HS-5 (cell line): ENCODE measurements around the gene INPP5D.

Source experiments
- DNase-seq: peaks from one replicate; pipeline ENCODE4 v3.0.0-alpha.2; 2012; ENCODE audit warnings: low read depth

INPP5D gene

DNA sequence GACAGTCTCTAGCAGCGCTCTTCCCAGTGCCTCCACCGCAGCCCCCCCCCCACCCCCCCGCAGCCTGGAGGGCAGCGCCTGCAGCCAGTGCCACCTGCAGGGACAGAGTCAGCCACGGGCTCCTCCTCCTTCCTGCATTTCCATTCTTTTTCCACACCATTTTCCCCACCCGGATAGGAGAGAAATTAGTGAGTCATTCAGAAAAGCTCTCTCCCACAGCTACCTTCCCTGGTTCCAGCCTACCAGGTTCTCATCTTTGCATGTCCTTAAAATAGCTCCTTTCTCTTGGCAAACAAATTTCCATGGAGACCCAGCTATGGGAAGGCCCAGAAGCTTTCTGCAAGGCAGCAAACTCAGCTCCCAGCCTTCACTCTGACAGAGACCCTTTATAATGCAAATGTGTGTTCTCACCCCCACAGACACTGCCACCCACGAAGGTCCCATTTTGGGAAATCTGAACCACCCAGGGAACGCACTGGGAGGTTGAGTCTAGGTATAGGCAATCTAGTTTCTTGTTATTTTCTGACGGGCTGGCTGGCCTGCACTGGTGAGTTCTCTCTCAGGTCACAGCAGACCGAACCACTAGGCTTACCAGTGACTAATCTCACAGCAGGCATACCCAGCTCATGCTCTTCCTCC, 149.5 kb downstream of the INPP5D start:
- DNase-seq = no peak

DNA sequence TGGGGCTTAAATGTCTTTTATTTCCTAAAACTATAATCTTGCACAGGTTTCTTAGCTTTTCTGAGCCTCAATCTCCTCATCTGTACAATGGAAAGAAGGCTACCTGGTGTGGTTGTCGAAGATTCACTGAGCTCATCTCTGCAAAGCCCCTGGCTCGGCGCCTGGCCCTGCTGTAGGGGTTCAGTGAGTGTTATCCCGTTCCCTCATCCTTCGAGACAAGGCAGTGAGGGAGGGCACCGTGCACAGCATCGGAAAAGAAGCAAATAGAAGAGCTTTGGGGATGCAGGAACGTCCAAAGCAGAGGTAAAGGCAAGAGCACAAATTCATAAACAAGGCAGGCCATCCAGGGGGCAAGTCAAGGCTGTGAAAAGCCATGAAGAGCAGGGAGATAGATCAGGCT, 150.1 kb downstream of the INPP5D start:
- no peak for DNase-seq

DNA sequence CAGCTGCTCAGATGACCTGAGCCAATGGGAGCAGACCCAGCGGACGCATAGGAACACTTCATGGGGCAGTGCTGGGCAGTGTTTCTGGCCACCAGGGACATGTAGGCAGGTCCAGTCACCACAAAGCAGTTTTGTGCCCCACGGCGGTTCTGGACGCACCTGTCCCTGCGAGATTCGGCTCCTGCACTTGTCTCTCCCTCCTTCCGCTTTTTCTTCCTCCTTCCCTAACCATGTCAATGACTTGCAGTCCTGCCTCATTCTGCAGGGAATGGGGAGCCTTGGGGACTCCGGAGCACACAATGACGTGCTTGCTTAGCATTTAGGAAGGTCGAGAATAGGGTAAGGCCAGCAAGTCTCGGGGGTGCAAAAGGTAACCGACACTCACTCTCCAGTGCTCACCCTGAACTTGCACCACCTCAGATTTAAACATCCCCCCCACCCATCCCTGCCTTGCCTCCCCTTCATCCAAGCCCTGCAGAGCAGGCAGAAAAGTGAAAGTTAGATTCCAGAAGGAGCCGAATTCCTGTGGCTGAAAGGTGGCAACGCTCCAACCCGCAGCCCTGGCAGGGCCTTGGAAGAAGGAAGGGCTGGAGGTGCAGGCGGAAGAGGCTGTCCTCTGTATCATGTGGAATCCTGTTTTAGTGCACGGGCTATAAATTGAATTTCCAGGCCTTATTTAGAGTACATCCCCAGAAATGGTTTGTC, 150.9 kb downstream of the INPP5D start:
- DNase-seq = peak; percentile 74

DNA sequence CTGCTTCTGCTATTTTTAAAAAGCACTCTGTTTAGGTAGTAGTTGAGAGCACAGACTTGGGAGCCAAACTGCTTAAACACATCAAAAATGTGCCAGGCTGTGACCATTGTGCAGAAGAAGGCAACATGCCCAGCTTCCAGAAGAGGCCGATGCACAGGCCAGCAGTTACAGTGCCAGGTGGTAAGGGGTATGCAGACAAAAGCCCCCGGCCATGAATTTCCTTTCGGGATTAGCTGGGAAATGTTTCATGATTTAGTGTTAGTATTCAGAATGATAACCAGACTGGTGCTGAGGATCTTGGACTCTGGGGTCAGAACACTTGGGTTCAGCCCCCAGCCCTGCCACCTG, 151.4 kb downstream of the INPP5D start:
- DNase-seq = no peak

DNA sequence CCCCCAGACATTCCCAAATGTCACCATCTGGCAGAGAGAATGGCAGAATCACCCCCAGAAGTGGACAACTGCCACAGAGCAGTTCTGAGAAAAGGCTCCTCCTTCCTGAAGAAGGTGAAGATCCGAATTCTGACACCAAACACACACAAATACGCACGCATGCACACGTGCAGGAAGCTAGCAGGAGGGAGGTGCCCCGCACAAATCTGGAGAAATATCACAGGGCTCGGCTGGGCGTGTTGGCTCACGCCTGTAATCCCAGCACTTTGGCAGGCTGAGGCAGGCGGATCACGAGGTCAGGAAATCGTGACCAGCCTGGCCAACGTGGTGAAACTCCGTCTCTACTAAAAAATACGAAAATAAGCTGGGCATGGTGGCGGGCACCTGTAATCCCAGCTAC, 152.9 kb downstream of the INPP5D start:
- DNase-seq = no peak

DNA sequence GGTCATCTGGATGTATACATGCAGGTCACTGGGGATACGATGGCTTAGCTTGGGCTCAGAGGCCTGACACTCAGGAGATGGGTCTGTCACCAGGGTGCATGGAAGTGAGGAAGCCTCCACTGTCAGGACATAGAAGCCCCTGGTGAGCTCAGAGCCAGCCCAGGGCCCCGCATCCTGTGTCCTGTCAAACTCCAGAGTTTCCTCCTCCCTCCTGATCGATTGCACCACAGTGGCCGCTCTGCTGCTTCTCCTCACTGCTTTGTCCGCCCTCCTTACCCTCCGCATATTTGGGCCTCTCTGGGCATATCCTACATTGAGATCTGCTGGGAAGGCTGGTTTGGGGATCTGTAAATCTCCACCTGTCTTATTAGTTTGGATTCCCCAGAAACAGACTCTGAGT, 153.8 kb downstream of the INPP5D start:
- DNase-seq = no peak

DNA sequence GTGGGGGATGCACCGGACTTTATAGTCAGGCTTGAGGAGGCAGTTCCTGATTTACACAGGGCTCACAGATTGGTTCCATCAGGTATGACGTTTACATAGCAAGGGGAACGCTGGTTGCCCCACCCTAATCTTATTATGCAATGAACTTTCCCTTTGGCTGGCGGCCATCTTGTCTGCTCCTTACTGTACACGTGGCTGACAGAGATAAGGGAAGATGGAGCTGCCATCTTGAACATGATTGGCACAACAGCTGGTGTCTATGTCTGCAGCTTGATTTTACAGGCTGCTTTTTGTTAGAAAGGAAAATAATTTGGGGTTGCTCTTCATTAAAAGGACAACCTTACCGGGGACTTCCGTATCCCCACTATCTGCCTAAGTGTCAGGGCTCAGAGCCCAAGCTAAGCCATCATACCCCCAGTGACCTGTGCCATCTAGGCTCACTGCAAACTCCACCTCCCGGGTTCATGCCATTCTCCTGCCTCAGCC, 157.8 kb downstream of the INPP5D start:
- no peak for DNase-seq

DNA sequence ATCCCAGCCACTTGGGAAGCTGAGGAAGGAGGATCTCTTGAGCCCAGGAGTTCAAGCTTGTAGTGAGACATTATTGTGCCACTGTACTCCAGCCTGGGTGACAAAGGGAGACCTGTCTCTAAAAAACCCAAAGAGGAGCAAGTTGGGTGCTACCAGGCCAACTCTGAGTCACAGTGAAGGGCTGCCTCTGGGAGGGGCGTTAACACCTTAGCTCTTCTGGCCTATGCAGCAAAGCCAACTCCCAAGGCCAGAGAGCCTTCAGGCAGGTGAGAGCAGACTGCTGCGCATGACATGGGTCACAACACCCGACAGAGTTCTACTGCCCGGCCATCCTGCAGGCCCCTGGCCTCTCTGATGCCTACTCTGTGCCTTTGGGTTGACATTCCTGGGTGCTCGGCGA, 158.7 kb downstream of the INPP5D start:
- DNase-seq = no peak

DNA sequence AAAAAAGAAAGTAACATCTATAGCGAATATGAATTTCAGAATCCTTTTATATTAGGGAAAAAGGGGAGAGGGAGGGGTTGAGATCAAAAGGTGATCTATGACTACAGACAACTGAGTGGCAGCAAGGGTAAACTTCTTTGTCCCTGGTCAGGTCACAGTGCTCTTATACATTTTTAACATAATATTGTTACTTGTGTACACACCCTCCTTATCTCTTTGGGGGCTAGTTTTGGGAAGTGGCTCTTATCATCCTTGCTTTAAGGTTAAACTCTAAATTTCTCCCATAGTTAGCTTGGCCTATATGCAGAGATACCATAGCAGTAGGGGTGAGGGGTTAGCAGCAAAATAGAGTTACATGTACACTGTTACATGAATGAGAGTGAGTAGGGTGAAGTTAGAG, 159.7 kb downstream of the INPP5D start:
- no peak for DNase-seq

DNA sequence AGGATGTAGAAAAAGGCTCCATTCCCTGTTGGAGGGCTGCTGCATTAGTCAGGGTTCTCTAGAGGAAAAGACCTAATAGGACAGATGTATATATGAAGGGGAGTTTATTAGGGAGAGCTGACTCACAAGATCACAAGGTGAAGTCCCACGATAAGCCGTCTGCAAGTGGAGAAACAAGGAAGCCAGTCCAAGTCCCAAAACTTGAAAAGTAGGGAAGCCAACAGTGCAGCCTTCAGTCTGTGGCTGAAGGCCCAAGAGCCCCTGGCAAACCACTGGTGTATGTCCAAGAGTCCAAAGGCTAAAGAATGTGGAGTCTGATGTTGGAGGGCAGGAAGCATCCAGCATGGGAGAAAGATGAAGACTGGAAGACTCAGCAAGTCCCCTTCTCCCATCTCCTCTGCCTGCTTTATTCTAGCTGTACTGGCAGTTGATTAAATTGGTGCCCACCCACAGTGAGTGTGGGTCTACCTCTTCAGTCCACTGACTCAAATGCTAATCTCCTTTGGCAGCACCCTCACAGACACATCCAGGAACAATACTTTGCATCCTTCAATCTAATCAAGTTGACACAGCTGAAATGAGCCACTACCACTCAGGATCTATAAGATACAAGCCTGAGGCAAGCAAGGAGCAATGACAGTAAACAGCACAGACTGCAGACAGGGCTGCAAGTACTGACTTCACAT, 161.4 kb downstream of the INPP5D start:
- DNase-seq = no peak

DNA sequence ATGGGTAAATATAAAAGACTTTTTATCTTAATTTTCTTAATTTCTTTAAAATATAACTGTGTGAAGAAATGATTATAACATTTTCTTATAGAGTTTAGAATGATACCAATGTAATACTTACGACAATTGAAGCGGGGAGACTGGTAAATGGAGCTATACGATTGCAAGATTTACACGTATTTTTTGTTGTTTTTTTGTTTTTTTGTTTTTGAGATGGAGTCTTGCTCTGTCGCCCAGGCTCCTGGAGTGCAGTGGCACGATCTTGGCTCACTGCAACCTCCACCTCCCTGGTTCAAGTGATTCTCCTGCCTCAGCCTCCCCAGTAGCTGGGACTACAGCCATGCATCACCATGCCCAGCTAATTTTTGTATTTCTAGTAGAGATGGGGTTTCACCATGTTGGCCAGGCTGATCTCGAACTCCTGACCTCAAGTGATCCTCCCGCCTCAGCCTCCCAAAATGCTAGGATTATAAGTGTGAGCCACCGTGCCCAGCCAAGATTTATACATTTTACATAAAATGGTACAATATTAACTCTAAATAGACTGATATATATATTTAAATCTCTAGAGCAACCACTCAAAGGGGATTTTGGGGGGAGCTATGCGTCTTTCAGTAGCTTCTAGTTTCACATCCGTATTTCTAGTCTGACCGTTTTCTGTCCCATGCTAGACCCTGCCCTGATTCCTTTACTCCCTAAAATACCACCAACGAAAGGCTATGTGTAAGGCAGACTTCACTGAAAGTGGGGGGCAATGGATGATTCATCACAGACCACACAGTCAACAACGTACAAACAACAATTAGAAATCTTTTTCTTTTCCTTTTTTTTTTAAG, 163.1 kb downstream of the INPP5D start:
- DNase-seq = no peak

DNA sequence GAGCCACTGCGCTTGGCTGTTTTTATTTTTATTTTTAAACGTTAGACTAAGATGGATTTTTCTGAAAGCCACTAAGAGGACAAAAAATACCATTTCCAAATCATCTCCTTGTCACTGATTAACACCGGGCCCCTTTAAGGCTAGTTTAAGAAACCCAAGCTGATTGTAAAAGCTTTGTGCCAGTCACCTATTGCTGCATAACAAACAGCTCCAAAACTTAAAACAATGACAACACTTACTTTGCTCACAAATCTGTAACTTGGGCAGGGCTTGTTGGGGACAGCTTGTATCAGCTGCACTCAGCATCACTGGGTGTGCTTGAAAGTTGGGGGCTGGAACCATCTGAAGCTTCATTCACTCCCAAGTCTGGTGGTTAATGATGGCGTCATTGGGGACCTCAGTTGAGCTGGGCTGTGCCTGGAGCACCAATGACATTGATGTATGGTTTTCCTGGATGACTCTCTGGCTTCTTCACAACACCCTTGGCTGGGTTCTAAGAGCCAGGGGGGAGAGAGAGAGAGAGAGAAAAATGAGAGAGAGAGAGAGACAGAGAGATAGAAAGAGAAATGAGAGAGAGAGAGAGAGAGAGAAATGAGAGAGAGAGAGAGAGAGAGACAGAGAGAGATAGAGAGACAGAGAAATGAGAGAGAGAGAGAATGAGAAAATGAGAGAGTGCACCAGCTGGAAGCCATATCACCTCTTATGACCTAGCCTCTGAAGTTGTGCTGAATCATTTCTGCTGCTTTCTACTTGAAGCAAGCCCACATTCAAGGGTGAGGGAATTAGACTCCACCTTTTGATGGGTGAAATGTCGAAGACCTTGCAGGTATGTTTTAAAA, 165.3 kb downstream of the INPP5D start:
- DNase-seq = no peak

DNA sequence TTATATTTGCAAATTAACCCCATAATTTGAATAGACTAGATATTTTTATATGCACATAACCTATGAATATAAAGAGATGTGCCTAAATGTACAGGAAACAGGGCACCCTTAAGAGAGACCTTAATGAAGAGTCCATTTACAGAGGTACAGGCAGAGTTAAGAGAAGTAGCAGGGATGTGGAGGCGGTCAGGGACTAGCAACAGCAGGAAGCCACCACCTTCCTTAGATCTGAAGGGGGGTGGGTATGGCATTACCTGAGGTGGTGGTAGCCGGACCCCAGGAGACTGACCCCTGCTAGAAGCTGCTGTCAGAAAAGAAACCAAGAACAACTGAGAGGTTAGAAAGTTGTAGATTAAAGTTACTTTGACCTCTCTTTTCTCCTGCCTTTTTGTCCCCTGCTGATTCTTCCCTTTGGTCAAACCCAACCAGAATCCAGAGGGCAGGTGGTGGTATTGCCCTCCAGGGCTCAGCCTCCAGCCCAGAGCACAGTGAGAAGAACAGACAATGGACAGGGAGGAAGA, 166.4 kb downstream of the INPP5D start:
- no peak for DNase-seq

DNA sequence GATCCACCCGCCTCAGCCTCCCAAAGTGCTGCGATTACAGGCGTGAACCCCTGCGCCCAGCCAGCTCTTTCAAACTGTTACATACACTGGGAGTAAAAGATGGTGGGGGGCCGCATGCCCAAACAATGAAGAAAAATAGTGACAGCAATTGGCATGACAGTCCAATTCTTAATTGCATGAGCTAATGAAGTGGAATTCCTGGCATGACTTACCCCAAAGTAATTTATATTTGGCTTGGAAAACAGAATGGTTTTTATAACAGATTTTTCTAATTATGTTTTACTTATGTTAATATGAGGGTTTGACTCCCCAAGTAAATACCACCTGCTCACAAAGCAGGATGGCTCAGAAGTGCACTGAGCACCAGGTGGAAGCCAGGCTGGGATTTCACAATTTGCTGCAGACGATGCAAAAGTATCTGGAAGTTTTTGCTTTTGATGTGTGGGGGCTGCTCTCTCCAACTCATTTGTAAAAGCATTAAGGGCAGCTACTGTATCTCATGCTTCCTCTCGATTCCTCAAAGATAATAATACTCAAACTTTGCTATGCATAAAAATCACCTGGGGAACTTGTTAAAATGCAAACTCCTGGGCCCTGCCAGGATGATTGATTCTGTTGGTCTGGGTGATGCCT, 167.3 kb downstream of the INPP5D start:
- DNase-seq = no peak

DNA sequence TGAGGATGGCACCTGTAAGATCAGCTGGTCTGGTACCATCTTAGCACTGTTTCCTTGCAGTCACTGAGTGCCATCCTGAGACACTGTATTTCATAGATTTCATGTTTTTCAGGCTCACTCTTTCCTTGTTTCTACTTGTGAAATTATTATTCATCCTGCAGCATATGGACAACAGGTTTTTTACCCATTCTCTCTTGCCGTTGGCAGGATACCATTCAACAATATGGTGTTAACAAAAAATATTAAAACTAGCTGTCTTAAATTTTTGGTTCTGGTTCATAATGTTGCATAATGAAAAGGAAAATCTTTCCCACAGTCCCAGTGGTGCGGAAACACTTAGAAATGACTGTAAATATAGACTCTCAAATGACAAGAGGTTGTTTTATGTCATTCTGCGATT, 168.2 kb downstream of the INPP5D start:
- DNase-seq = no peak

DNA sequence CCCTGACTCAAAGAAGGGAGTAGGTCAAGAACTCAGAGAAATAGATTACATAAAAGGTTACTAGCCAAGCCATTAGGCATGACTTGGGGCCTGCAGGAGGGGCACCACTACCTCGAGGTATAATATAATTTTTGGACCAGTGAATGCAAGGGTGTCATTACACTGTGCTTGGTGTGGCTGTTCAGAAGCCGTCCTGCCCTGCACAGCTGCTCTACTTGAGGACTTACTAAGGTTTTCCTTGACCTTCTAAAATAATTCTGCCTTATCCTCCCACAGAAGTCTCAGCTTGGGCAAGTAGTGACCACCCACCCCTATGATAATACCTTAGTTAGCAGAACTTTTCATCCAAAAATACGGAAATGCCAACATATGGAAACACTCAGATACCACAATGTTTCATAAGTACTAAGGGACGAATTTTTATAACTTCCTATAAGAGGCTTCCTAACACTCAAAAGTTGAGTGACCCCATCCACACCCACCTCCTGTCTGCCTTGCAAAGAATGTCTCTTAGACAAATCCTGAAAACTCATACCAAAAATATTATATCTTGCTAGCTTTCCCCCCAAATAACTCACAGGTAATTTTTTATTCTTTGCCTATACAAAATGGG, 173.6 kb downstream of the INPP5D start:
- DNase-seq = no peak

DNA sequence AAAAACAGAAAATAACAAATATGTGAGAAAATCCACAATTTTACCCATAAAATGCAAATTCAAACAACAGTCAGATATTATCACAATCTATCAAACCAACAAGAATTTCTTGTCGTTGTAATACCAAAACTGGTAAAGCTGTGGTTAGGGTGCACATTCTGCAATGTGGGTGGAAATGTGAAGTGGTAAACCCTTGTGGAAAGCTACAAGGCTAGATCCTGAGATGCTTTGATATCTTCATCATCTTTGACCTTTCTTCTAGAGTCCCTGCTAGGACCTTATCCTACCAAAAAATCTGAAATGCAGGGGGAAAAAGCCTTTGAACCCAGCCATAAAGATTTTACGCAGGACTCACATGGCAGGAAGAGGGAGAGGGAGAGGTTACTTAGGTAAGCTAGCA, 174.1 kb downstream of the INPP5D start:
- DNase-seq = no peak

DNA sequence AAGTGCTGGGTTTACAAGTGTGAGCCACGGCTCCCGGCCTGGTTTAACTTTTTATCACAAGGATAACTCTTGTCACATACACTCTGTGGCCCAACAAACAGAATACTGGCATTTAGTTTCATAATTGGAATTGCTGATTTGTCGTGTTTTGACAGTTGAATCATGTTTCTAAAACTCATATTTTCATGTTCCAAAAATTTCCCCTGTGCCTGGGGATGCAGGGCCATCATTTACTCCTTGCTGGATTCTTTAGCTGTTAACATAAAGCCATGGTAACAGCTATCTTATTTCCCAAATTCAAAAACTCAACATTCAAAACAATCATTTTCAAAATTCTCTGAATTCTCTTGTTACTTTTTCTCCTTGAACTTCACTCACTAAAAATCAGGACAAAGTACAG, 174.9 kb downstream of the INPP5D start:
- no peak for DNase-seq

DNA sequence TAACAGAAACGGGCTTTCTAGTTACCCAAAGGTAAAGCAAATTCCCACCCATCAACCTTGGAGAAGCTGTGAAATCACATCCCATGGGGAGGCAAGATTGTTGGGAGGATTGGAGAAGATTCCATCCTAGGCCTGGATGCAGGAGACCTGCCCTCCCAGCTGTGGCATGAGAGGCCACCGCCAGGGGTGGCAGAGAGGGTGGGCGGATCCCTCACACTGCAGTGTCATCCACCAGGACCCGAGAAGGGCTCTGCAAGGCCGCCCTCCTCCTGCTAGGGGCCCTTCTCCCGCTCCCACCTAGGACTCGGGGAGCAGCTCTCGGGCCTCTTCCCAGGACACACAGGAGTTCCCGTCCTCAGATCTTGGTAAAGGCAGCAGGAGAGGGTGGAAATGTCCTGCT, 175.8 kb downstream of the INPP5D start:
- no peak for DNase-seq

DNA sequence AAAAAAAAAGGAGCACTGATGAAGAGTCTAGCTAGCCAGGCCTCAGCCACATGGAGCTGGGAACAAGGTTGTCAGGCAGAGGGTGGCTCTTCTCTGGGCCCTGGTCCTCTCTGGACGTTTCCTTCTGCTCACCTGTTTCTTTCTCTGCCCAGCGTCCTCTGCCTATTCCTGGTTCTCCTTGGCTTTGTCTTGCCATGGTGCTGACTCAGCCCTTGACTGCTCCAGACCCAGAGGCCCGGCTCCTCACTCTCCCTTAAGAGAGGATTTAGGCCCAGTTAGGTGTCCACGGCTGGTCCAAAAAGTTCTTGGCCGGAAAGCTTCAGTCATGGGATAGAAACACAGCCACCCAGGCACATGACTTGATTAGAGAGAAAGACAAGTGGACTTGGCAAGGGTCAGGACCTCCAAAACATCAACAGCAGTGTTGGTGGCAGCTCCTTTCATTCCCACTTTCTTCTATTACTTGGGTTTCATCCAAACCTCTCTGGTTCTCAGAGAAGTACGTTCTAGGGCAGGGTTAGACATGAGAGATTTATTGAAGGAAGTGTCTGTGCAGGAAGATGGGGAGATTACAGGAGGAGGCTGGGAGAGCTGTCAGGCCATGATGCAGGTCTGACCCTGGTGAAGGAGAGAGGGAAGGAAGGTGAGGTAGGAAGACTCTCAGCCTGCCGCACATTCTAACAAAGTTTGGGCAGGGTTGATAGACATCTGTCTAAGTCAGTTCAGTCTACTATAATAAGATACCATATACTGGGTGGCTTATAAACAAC, 176.9 kb downstream of the INPP5D start:
- no peak for DNase-seq
